Prostate gland (tissue), 2 donors: Measurements from ENCODE around the gene CPEB1. TPM values are rescaled to one million over a fixed set of nuclear protein-coding genes. Genes with fewer than 3 reads are reported as not detected.
A peak's percentile ranks its signal among the peaks of the same experiment; 100 is the strongest.
"Not testable (repeated sequence)": the region's sequence is repeated elsewhere in the genome, so short reads cannot be mapped to it uniquely, and the experiment has no call there.

Source experiments
- DNase-seq: peaks from one replicate; pipeline ENCODE4 v3.0.0-alpha.2; 2019; ENCODE audit warnings: low spot score
- H3K27ac ChIP-seq, 2 donors: fragments of 200-600 bp; sonication (generic); 2 replicates each; pipeline ENCODE4 v1.5.1; 2017 to 2019
- H3K27me3 ChIP-seq: fragments of 200-600 bp; sonication (generic); replicated peaks from 2 replicates; pipeline ENCODE4 v1.5.1; 2019; ENCODE audit not compliant: insufficient read depth
- H3K36me3 ChIP-seq, 2 donors: fragments of 200-600 bp; sonication (generic); 1 replicate in 1 of 2; 2 replicates in 1 of 2; pipeline versions ENCODE4 v1.5.1 to v1.8.1; 2017 to 2019
- H3K4me1 ChIP-seq: fragments of 200-600 bp; sonication (generic); replicated peaks from 2 replicates; pipeline ENCODE4 v1.5.1; 2019
- H3K4me3 ChIP-seq, 2 donors: fragments of 200-600 bp; sonication (generic); 2 replicates each; pipeline ENCODE4 v1.5.1; 2017 to 2019
- H3K9me3 ChIP-seq: fragments of 200-600 bp; sonication (generic); 2 replicates; pipeline ENCODE4 v1.5.1; 2017
- CTCF ChIP-seq, 4 experiments: fragments of 200-600 bp in 2 of 4; fragments of 450-650 bp in 2 of 4; sonication (generic) in 2 of 4; IDR thresholded peaks; 1 replicate in 3 of 4; 2 replicates in 1 of 4; pipeline ENCODE4 v1.5.1; 2016 to 2019; ENCODE audit warnings: antibody characterized with exemption in 4 of 4, mild to moderate bottlenecking in 2 of 4, moderate library complexity in 2 of 4
- POLR2A ChIP-seq: fragments of 450-650 bp; IDR thresholded peaks from one replicate; pipeline ENCODE4 v1.6.1; 2016; ENCODE audit warnings: antibody characterized with exemption, mild to moderate bottlenecking
- POLR2AphosphoS5 ChIP-seq: sonication (generic); formaldehyde crosslinking; IDR thresholded peaks from one replicate; pipeline ENCODE4 v1.6.1; 2017; ENCODE audit warnings: antibody characterized with exemption
- WGBS: methylation state at CpG from one replicate; pipeline ENCODE4 v1.1.5; 2018; 5-methylcytosine and 5-hydroxymethylcytosine counted together
- intact Hi-C: fragments of 100-400 bp; cut with DNase I; formaldehyde crosslinking; loops from one replicate; pipeline ENCODE4 v1.14.2; 2022
- total RNA-seq, 2 donors: library from RNA; depleted of rRNA; stranded (reverse); fragments of >200 nt; gene quantifications; one replicate each; pipeline ENCODE4 v1.1.0, GENCODE V29; 2016

Gene CPEB1
- total RNA-seq, 2 donors from 2014 or later = 1.7 to 51.8 TPM

DNA sequence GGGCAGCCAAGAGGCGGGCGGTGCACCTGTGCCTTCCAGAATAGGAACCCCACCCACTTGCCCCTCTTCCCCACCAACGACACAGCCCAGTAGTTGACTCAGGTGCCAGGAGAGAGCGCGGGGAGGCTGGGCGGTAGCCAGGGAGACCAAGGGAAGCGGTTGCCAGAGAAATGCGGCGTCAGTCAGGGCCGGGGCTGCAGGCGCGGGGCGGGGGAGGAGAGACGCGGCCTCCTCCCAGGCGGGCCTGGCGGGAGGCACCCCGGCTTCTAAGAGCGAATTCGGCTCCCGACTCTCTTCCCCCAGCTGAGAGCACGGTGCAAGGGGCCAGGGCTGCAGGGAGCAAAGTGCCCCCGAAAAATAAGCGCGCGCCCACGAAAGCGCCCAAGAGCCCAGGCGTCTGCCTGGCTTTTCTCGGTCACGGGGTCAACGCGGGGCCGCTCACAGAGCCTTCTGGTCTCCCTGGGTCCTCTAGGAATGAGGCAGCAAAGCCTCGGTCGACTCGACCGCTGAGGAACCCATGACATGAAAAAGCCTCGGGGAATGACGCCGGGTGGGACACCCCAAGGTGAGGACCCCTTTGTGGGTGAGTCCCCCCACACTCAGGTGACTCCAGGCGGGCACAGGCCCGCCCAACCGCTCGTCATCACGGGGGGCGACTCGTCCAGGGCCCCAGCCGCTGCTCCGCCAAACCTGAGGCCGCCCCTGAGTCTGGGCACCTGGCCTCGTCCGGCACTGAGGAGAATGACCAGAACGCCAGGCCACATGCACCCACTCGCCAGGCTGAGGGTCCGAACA lies 716 bp downstream of the CPEB1 start:
- TF ChIP-seq POLR2AphosphoS5 (no peak), CTCF (IDR thresholded peaks at IDR 0.05) (no peak), POLR2A (no peak)
- H3K27ac ChIP-seq = no peak overlapping the region
- intact Hi-C loops = no loop called here
- peak overlapping the region; percentile 33 to 38 for H3K4me3 ChIP-seq
- 19% methylated on average over 56 of the region's 56 CpGs for WGBS
- DNase-seq = no peak
- H3K9me3 ChIP-seq = no peaks in the 10 kb centered on the region
- H3K36me3 ChIP-seq = no peaks in the 10 kb centered on the region
- H3K27me3 ChIP-seq = peaks cover 4% of the 10 kb centered on the region
- peaks cover 2% of the 10 kb centered on the region for H3K4me1 ChIP-seq

DNA sequence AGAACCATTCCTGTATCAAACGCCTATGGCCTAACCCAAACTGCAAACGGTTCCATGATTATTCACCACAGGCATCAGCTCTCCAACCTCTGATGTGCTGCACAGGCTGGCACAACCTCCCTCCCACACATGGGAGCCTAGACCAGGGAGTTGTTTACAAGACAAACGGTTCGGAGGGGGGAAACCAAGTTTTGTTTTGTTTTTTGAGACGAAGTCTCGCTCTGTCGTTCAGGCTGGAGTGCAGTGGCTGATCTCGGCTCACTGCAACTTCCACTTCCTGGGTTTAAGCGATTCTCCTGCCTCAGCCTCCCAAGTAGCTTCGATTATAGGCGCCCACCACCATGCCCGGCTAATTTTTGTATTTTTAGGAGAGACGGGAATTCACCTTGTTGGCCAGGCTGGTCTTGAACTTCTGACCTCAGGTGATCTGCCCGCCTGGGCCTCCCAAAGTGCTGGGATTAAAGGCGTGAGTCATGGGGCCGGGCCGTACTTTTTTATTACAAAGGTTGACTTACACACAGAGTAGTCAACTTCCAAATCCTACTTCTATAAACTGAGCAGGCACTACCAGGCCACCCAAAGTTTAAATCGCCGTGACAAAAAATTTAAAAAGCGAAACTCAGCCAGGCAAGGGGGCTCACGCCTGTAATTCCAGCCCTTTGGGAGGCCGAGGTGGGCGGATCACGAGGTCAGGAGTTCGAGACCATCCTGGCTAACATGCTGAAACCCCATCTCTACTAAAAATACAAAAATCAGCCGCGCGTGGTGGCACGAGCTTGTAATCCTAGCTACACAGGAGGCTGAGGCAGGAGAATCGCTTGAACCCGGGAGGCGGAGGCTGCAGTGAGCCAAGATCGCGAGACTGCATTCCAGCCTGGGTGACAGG lies 2.0 kb downstream of the CPEB1 start:
- H3K27ac ChIP-seq, H3K27me3 ChIP-seq, H3K4me3 ChIP-seq, H3K9me3 ChIP-seq, H3K4me1 ChIP-seq, H3K36me3 ChIP-seq, DNase-seq, intact Hi-C loops: not testable (repeated sequence)
- WGBS = 88% methylated on average over 34 of the region's 34 CpGs

- DNase-seq = no peak
- WGBS = 59% methylated on average over 3 of the region's 3 CpGs
- TF ChIP-seq POLR2A (no peak), POLR2AphosphoS5 (no peak), CTCF (IDR thresholded peaks at IDR 0.05) (no peak)
- intact Hi-C loops = no loop called here
- peaks cover 2% of the 10 kb centered on the region for H3K4me1 ChIP-seq
- no peak overlapping the region for H3K4me3 ChIP-seq
- no peaks in the 10 kb centered on the region for H3K9me3 ChIP-seq
- H3K36me3 ChIP-seq = no peaks in the 10 kb centered on the region
- H3K27me3 ChIP-seq = peaks cover 7% of the 10 kb centered on the region
- H3K27ac ChIP-seq = no peak overlapping the region
Observed at GRCh38 chr15:82643992-82644391, 3.2 kb downstream of the CPEB1 start.

GRCh38 chr15:82642656-82643055 lies 4.5 kb downstream of the CPEB1 start:
- H3K36me3 ChIP-seq = no peaks in the 10 kb centered on the region
- no peaks in the 10 kb centered on the region for H3K9me3 ChIP-seq
- no peak overlapping the region for H3K4me3 ChIP-seq
- DNase-seq = no peak
- intact Hi-C loops = no loop called here
- H3K27ac ChIP-seq = no peak overlapping the region
- TF ChIP-seq POLR2AphosphoS5 = no peak
- no peak for TF ChIP-seq POLR2A
- TF ChIP-seq CTCF (IDR thresholded peaks at IDR 0.05) = no peak
- peaks cover 7% of the 10 kb centered on the region for H3K27me3 ChIP-seq
- peaks cover 2% of the 10 kb centered on the region for H3K4me1 ChIP-seq
- 30% methylated on average over 3 of the region's 3 CpGs for WGBS

DNA sequence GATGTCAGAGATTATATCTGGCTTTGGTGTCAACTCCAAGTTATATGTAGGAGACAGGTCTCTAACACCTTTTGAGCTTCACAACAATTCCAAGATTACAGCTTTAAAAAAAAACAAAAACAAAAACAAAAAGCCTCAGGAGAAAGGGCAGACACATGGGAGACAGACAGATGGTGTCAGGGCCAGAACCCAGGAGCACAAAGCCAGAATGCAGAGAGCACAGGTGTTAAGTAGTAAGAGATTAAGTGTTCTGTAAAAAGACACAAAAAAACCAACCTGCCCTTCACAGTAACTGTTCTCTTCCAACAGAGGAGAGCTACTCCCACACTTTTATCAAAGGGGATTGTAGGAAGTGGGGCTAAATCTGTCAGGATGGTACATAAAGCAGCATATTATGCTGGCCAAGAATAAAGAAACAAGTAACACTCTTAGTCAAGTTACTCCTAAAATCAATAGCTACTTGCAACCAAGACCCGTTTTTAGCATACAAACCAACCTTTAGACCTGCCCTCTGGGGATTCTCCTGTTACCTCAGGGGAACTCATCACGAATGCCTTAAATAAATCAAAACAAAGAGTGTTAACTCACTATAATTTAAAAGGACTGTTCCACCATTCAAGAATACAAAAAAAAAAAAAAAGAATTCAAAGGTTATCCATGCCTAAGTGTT lies 5.9 kb downstream of the CPEB1 start:
- 29% methylated on average over 2 of the region's 2 CpGs for WGBS
- intact Hi-C loops = no loop called here
- TF ChIP-seq POLR2AphosphoS5 = no peak
- no peak for TF ChIP-seq POLR2A
- no peak for TF ChIP-seq CTCF (IDR thresholded peaks at IDR 0.05)
- no peak for DNase-seq
- no peak overlapping the region for H3K4me3 ChIP-seq
- H3K27ac ChIP-seq = no peak overlapping the region
- no peaks in the 10 kb centered on the region for H3K36me3 ChIP-seq
- H3K4me1 ChIP-seq = peaks cover under 1% of the 10 kb centered on the region
- no peaks in the 10 kb centered on the region for H3K9me3 ChIP-seq
- peaks cover 3% of the 10 kb centered on the region for H3K27me3 ChIP-seq
